Progenitor cell of endocrine pancreas (in vitro differentiated cells): ENCODE results near the gene SHISAL2A. TPM values are rescaled to one million over a fixed set of nuclear protein-coding genes. Genes with fewer than 3 reads are reported as not detected.
A peak's percentile ranks its signal among the peaks of the same experiment; 100 is the strongest.

ENCODE experiments used
- DNase-seq: peaks from one replicate; pipeline ENCODE4 v3.0.0; 2021; ENCODE audit warnings: low spot score; ENCODE audit not compliant: unreplicated experiment
- H3K27ac Mint-ChIP-seq: 2 replicates; pipeline ENCODE4 v1.8.0; 2021; ENCODE audit warnings: mild to moderate bottlenecking, moderate library complexity, mixed read lengths
- H3K27me3 Mint-ChIP-seq: 2 replicates; pipeline ENCODE4 v1.8.0; 2021; ENCODE audit warnings: mixed read lengths
- H3K36me3 Mint-ChIP-seq: 2 replicates; pipeline ENCODE4 v1.8.0; 2022; ENCODE audit warnings: mixed read lengths; ENCODE audit not compliant: insufficient read depth
- H3K4me1 Mint-ChIP-seq: 2 replicates; pipeline ENCODE4 v1.8.0; 2021; ENCODE audit warnings: low read depth, mixed read lengths
- H3K4me3 Mint-ChIP-seq: 2 replicates; pipeline ENCODE4 v1.8.0; 2021; ENCODE audit warnings: low read depth, mild to moderate bottlenecking, moderate library complexity, mixed read lengths
- H3K9me3 Mint-ChIP-seq: 2 replicates; pipeline ENCODE4 v1.8.0; 2021; ENCODE audit warnings: low read depth, mixed read lengths
- CTCF ChIP-seq: fragments of 200-600 bp; sonication (generic); IDR thresholded peaks from one replicate; pipeline ENCODE4 v1.5.0; 2021; ENCODE audit warnings: antibody characterized with exemption, mild to moderate bottlenecking; ENCODE audit not compliant: unreplicated experiment
- total RNA-seq: library from RNA; stranded (reverse); gene quantifications from 2 replicates; pipeline ENCODE4 v1.2.1, GENCODE V29; 2021

The SHISAL2A gene
- total RNA-seq, 1 donor from 2014 or later, result 0.38 TPM

- Mint-ChIP-seq H3K4me1 (peaks cover 5% of the 10 kb centered on the region), H3K27me3 (peaks cover 29% of the 10 kb centered on the region), H3K4me3 (no peak overlapping the region), H3K9me3 (no peaks in the 10 kb centered on the region), H3K27ac (no peak overlapping the region), H3K36me3 (peaks cover 1% of the 10 kb centered on the region)
- no peak for TF ChIP-seq CTCF
- DNase-seq, result no peak
Measured at GRCh38 chr1:52629667-52630066, 3.3 kb upstream of the SHISAL2A start.

- Mint-ChIP-seq H3K27me3 (peaks cover 31% of the 10 kb centered on the region), H3K4me3 (no peak overlapping the region), H3K36me3 (peaks cover 1% of the 10 kb centered on the region), H3K4me1 (peaks cover 5% of the 10 kb centered on the region), H3K9me3 (no peaks in the 10 kb centered on the region), H3K27ac (peak overlapping the region; percentile 68)
- no peak for DNase-seq
- no peak for TF ChIP-seq CTCF
Measured at GRCh38 chr1:52631759-52632331, 1.1 kb upstream of the SHISAL2A start.

DNA sequence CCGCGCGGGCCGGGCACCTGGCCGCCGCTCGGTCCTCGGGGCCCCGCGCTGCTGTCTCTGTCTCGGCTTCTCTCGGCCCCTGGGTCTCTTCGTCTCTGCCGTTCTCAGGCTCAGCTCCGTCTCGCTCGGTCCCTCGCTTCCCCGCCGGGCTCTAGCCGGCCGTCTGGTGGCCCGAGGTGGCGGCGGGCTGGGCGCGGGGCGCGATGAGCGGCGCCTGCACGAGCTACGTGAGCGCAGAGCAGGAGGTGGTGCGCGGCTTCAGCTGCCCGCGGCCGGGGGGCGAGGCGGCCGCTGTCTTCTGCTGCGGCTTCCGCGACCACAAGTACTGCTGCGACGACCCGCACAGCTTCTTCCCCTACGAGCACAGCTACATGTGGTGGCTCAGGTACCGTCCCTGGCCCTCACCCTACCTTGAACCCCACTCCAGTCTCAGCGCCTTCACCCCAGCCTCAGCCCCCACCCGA lies 355 bp downstream of the SHISAL2A start:
- Mint-ChIP-seq H3K36me3 (peaks cover 1% of the 10 kb centered on the region), H3K4me3 (peak overlapping the region; percentile 67), H3K27me3 (peaks cover 33% of the 10 kb centered on the region), H3K27ac (no peak overlapping the region), H3K4me1 (peaks cover 9% of the 10 kb centered on the region), H3K9me3 (no peaks in the 10 kb centered on the region)
- DNase-seq, result peak; percentile 14
- no peak for TF ChIP-seq CTCF

DNA sequence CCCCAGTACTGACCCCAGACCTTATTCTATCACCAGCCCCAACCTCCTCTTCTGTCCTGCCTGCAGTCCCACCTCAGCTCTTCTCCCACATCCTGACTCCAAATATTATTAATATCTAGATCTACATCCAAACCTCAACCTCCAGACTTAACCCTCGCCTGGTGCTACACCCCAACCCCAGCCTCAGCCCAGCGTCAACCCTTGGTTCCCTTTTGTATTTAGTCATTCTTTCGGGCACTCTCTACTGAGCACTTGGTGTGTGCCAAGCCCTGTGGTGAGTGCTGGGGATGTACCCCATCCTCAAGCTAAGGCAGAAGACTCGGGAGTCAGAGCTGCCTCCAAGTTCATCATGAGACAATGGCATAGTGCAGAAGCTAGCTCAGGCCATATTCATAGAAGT lies 1.1 kb downstream of the SHISAL2A start:
- Mint-ChIP-seq H3K27ac (no peak overlapping the region), H3K36me3 (peaks cover 1% of the 10 kb centered on the region), H3K27me3 (peaks cover 33% of the 10 kb centered on the region)

More for the DNA sequence above, 1.1 kb downstream of the SHISAL2A start:
- H3K4me1 Mint-ChIP-seq, result peaks cover 14% of the 10 kb centered on the region
- peak overlapping the region; percentile 48 for H3K4me3 Mint-ChIP-seq
- H3K9me3 Mint-ChIP-seq, result no peaks in the 10 kb centered on the region
- no peak for DNase-seq
- no peak for TF ChIP-seq CTCF
